Thyroid gland (tissue), 4 donors: ENCODE results near the gene CAMKMT.

Source experiments
- POLR2A ChIP-seq, 2 donors: fragments of 450-650 bp; IDR thresholded peaks; one replicate each; pipeline ENCODE4 v1.6.1; 2017; ENCODE audit warnings: antibody characterized with exemption in 2 of 2, mild to moderate bottlenecking in 2 of 2, moderate library complexity in 1 of 2
- TF ChIP-seq, protein P1 (sequence below), 6 experiments: fragments of 200-600 bp in 3 of 6; fragments of 450-650 bp in 3 of 6; sonication (generic) in 3 of 6; IDR thresholded peaks; one replicate each; pipeline ENCODE4 v1.5.1; 2016 to 2019; ENCODE audit warnings: antibody characterized with exemption in 6 of 6, mild to moderate bottlenecking in 2 of 6, inconsistent platforms in 1 of 6, moderate library complexity in 1 of 6

DNA sequence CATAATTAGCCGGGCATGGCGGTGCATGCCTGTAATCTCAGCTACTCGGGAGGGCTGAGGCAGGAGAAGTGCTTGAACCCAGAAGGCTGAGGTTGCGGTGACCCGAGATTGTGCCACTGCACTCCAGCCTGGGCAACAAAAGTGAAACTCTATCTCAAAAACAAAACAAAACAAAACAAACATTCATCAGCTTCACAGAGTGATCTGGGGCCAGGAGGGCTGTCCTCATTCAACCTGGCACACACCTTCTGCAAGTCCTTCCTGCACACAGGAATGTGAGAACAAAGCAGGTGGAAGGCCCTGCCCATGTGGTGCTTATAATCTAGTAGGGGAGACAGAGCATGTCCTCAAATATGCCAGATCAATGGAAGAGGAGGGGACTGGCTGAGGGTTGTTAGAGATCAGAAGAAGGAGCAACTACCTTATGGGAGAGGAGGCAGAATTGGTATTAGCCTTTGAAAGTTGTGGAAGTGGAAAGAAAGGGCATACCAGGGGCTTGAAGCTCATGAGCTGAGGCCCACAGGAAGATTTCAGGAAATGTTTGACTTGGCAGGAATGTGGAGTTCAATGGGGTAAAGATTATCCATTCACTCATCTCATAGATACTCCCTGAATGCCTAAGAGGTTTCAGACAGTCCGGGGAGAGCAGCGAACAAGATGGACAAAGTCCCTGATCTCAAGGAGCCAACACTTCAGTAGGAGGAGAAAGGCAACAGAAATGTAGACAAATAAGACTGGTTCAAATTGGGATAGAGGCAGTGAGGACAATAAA lies 424.5 kb downstream of the CAMKMT start:
- no peak for TF ChIP-seq POLR2A (IDR thresholded peaks at IDR 0.05)
- TF ChIP-seq, protein P1, sequence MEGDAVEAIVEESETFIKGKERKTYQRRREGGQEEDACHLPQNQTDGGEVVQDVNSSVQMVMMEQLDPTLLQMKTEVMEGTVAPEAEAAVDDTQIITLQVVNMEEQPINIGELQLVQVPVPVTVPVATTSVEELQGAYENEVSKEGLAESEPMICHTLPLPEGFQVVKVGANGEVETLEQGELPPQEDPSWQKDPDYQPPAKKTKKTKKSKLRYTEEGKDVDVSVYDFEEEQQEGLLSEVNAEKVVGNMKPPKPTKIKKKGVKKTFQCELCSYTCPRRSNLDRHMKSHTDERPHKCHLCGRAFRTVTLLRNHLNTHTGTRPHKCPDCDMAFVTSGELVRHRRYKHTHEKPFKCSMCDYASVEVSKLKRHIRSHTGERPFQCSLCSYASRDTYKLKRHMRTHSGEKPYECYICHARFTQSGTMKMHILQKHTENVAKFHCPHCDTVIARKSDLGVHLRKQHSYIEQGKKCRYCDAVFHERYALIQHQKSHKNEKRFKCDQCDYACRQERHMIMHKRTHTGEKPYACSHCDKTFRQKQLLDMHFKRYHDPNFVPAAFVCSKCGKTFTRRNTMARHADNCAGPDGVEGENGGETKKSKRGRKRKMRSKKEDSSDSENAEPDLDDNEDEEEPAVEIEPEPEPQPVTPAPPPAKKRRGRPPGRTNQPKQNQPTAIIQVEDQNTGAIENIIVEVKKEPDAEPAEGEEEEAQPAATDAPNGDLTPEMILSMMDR (IDR thresholded peaks at IDR 0.05), result no peak
